Measurements from ENCODE around the gene CMIP. TPM values are rescaled to one million over a fixed set of nuclear protein-coding genes. Genes with fewer than 3 reads are reported as not detected.
A peak's percentile ranks its signal among the peaks of the same experiment; 100 is the strongest.

The CMIP gene
- polyA plus RNA-seq, 1 of the 3 experiments (the other 2 are of a cell fraction), result 5.4 TPM

- peak; percentile 59 for DNase-seq
- Histone ChIP-seq H3K9ac (no peak overlapping the region), H3K4me2 (no peak overlapping the region)
Measured at GRCh38 chr16:81623365-81624102, 178.9 kb downstream of the CMIP start.

GRCh38 chr16:81624403-81624759 is 179.8 kb downstream of the CMIP start:
- Histone ChIP-seq H3K79me2 (ENCODE audit: insufficient read depth) (no peaks in the 10 kb centered on the region), H3K27ac (ENCODE audit: low read depth in 2 of 2, low read length in 1 of 2) (no peak overlapping the region), H3K9me2 (no peaks in the 10 kb centered on the region), H3K27me3 (ENCODE audit: insufficient read depth) (no peaks in the 10 kb centered on the region), H3F3A (replicated peaks; ENCODE audit: insufficient read depth) (peaks cover 4% of the 10 kb centered on the region), H2AFZ (ENCODE audit: low read depth) (no peak overlapping the region), H3K4me1 (ENCODE audit: control insufficient read depth in 1 of 2, insufficient read depth in 2 of 2, low read depth in 1 of 2, low read length in 1 of 2) (peaks cover 0 to 11% of the 10 kb centered on the region in 2 experiments; a peak in 1 of 4 replicates), H3K9me3 (no peaks in the 10 kb centered on the region), H3K4me2 (no peak overlapping the region), H3K9ac (no peak overlapping the region), H3K36me3 (replicated peaks in 1 of 2; ENCODE audit: control insufficient read depth in 1 of 2, insufficient read depth in 2 of 2, low read length in 1 of 2) (no peaks in the 10 kb centered on the region), H4K20me1 (ENCODE audit: insufficient read depth) (no peaks in the 10 kb centered on the region), H3K4me3 (ENCODE audit: low read depth in 2 of 2, low read length in 1 of 2) (no peak overlapping the region)
- TF ChIP-seq EP300 (IDR thresholded peaks at IDR 0.05; ENCODE audit: borderline replicate concordance in 1 of 2, low read depth in 1 of 2, low read length in 1 of 2), result no peak
- TF ChIP-seq MEF2A (IDR thresholded peaks at IDR 0.05; ENCODE audit: borderline replicate concordance, low read depth), result no peak
- no peak for TF ChIP-seq NRF1 (IDR thresholded peaks at IDR 0.05; ENCODE audit: low read depth, low read length)
- TF ChIP-seq FOSL2 (IDR thresholded peaks at IDR 0.05; ENCODE audit: borderline replicate concordance, low read depth), result no peak
- DNase-seq, result no peak
- WGBS (ENCODE audit: low lambda C conversion rate), result 97% methylated on average over 6 of the region's 6 CpGs
- ChIA-PET CTCF (interaction anchor here (0.5 to 2.2 kb wide), 5 partner anchors 10 to 105 kb away, joined by 3 to 16 read pairs (median 3); no protein-coding TSS in a partner anchor), POLR2A (no interaction called here)

More at GRCh38 chr16:81623365-81624102, 178.9 kb downstream of the CMIP start:
- Histone ChIP-seq H3K27me3 (ENCODE audit: insufficient read depth) (no peaks in the 10 kb centered on the region), H3K4me3 (ENCODE audit: low read depth in 2 of 2, low read length in 1 of 2) (no peak overlapping the region), H3K79me2 (ENCODE audit: insufficient read depth) (no peaks in the 10 kb centered on the region), H3F3A (replicated peaks; ENCODE audit: insufficient read depth) (peaks cover 4% of the 10 kb centered on the region), H3K4me1 (ENCODE audit: control insufficient read depth in 1 of 2, insufficient read depth in 2 of 2, low read depth in 1 of 2, low read length in 1 of 2) (peaks cover 0 to 11% of the 10 kb centered on the region in 2 experiments; a peak in 1 of 4 replicates), H3K9me2 (no peaks in the 10 kb centered on the region), H3K36me3 (replicated peaks in 1 of 2; ENCODE audit: control insufficient read depth in 1 of 2, insufficient read depth in 2 of 2, low read length in 1 of 2) (no peaks in the 10 kb centered on the region), H3K27ac (ENCODE audit: low read depth in 2 of 2, low read length in 1 of 2) (no peak overlapping the region), H2AFZ (ENCODE audit: low read depth) (no peak overlapping the region), H4K20me1 (ENCODE audit: insufficient read depth) (no peaks in the 10 kb centered on the region), H3K9me3 (no peaks in the 10 kb centered on the region)
- 83% methylated on average over 5 of the region's 5 CpGs for WGBS (ENCODE audit: low lambda C conversion rate)
- TF ChIP-seq RAD21 (IDR thresholded peaks at IDR 0.05; ENCODE audit: low read length) (peak; percentile 78), CHD2 (IDR thresholded peaks at IDR 0.05; ENCODE audit: low read length, partially characterized antibody) (no peak), CTCF (IDR thresholded peaks at IDR 0.05) (peak; percentile 74), SMC3 (IDR thresholded peaks at IDR 0.05; ENCODE audit: low read depth, low read length) (peak; percentile 80)
- TF ChIP-seq, protein P1, sequence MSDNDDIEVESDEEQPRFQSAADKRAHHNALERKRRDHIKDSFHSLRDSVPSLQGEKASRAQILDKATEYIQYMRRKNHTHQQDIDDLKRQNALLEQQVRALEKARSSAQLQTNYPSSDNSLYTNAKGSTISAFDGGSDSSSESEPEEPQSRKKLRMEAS (IDR thresholded peaks at IDR 0.05; ENCODE audit: low read depth), result no peak
- ChIA-PET POLR2A (no interaction called here), CTCF (interaction anchor here (0.6 to 2.8 kb wide), 26 partner anchors 11 to 258 kb away, joined by 3 to 16 read pairs (median 3); no protein-coding TSS in a partner anchor)

All from SK-N-SH (cell line).